A549 (cell line): Measurements from ENCODE around the gene TBC1D8. TPM values are rescaled to one million over a fixed set of nuclear protein-coding genes. Genes with fewer than 3 reads are reported as not detected.
A peak's percentile ranks its signal among the peaks of the same experiment; 100 is the strongest.

Source experiments
- ATAC-seq, 2 experiments: fragments of 200-7000 bp in 1 of 2; fragments of >200 bp in 1 of 2; cut with Nextera tagmentation in 1 of 2; cut with Tn5 transposase in 1 of 2; 3 replicates each; pipeline versions ENCODE4 v1.8.0 to v1.9.1; 2018 to 2020; ENCODE audit warnings: mild to moderate bottlenecking in 1 of 2, moderate library complexity in 1 of 2
- CTCF ChIA-PET: fragments of 300-600 bp; sonication (Branson Sonifier 250); formaldehyde crosslinking; extraction: SDS; loops from one replicate; lab custom pipeline; 2021; ENCODE audit warnings: antibody characterized with exemption, inconsistent platforms; lab: Yijun Ruan, JAX
- POLR2A ChIA-PET: fragments of 350-600 bp; formaldehyde crosslinking; extraction: SDS; loops from one replicate; lab custom pipeline; 2021; ENCODE audit warnings: antibody characterized with exemption, inconsistent platforms; lab: Yijun Ruan, JAX
- DNase-seq, 2 experiments: peaks; one replicate each; pipeline versions ENCODE4 v3.0.0 to v3.0.0-alpha.2; 2011 to 2016; ENCODE audit warnings: low read depth in 1 of 2, low spot score in 1 of 2
- FAIRE-seq: peaks from 2 replicates; lab custom pipeline; 2011; peaks lifted over from hg19 to GRCh38; lab: Jason Lieb, UNC
- H3K27ac ChIP-seq, 2 experiments: fragments of >200 bp; sonication (Bioruptor Twin); formaldehyde crosslinking; 3 replicates each; pipeline ENCODE4 v1.5.1; 2016 to 2017
- H3K4me1 ChIP-seq: fragments of >200 bp; sonication (Bioruptor Twin); formaldehyde crosslinking; 3 replicates; pipeline ENCODE4 v1.6.1; 2016
- H3K4me2 ChIP-seq: fragments of >200 bp; sonication (Bioruptor Twin); formaldehyde crosslinking; 3 replicates; pipeline ENCODE4 v1.6.1; 2016
- H3K4me3 ChIP-seq: fragments of >200 bp; sonication (Bioruptor Twin); formaldehyde crosslinking; 3 replicates; pipeline ENCODE4 v1.5.1; 2016
- H3K9me3 ChIP-seq: fragments of >200 bp; sonication (Bioruptor Twin); formaldehyde crosslinking; 3 replicates; pipeline ENCODE4 v1.6.1; 2016
- BHLHE40 ChIP-seq: IDR thresholded peaks from 2 replicates; pipeline ENCODE4 v1.6.1; 2012; ENCODE audit warnings: low read depth, low read length, inconsistent platforms
- CBX2 ChIP-seq: fragments of 200-600 bp; sonication (generic); IDR thresholded peaks from 2 replicates; pipeline ENCODE4 v1.6.1; 2016; ENCODE audit warnings: low read depth, mild to moderate bottlenecking, borderline replicate concordance
- CHD2 ChIP-seq: fragments of 150-350 bp; IDR thresholded peaks from 2 replicates; pipeline ENCODE4 v1.6.1; 2014; ENCODE audit warnings: low read length; ENCODE audit not compliant: partially characterized antibody
- JUN ChIP-seq, 2 experiments: fragments of >200 bp; sonication (Bioruptor Twin); formaldehyde crosslinking; IDR thresholded peaks; 2 replicates in 1 of 2; 3 replicates in 1 of 2; pipeline ENCODE4 v1.6.1; 2016 to 2017
- POLR2AphosphoS2 ChIP-seq: conservative IDR thresholded peaks from 2 replicates; pipeline ENCODE4 v1.6.1; 2012; ENCODE audit warnings: low read length, improper control_type of control experiment, inconsistent platforms
- WGBS: methylation state at CpG from one replicate; pipeline ENCODE4 v1.1.6; 2017; ENCODE audit errors: missing lambda C conversion rate; 5-methylcytosine and 5-hydroxymethylcytosine counted together
- polyA plus RNA-seq, 4 experiments: library from polyadenylated mRNA; depleted of rRNA in 3 of 4; stranded (reverse); fragments of >200 nt; fragmentation: RNase III in 1 of 4; extraction: RNeasy Plus Mini Kit Qiagen cat#74134 plus additional on column Dnase treatment in 1 of 4; gene quantifications; 2 replicates in 3 of 4; 3 replicates in 1 of 4; pipeline ENCODE4 v1.2.3, GENCODE V29; 2011 to 2017
- small RNA-seq, 6 experiments: library from RNA; depleted of rRNA; stranded (forward); fragments of <200 nt; gene quantifications; one replicate each; pipeline ENCODE3, GENCODE V24; 2012

TBC1D8 gene
- polyA plus RNA-seq, 2 of the 4 experiments (the other 2 are of a cell fraction), result 35.3 to 107 TPM

DNA sequence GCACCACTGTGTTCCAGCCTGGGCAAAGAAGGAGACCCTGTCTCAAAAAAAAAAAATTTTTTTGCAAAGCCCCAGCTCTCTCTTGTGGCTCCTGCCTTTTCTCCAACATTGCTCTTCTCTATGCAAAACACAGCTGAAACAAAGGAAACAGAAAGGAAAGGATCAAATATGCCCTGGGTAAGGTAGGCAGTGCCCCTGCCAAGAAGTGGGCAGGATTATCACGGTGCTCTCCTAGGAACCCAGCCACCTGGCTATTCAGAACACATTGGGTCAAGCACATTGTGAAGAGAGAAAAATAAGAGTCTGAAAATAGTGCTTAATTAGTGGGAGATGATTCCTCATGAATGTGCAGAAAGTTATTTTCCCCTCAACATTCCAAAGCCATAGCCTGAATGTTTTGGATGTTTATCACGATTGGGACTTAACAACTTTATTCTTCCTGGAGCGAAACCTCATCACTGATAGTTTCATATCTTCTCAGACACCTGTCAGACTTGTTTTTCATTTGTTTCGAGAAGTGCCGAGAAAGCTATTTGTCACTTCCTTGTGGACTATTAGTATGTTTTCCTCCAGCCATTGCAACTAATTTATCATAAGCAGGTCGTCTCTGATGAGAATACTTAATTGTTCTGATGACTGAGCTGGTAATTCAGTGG, 191.8 kb downstream of the TBC1D8 start (continued):
- no peak for TF ChIP-seq CBX2
- TF ChIP-seq, all 56 proteins: peak for 0

DNA sequence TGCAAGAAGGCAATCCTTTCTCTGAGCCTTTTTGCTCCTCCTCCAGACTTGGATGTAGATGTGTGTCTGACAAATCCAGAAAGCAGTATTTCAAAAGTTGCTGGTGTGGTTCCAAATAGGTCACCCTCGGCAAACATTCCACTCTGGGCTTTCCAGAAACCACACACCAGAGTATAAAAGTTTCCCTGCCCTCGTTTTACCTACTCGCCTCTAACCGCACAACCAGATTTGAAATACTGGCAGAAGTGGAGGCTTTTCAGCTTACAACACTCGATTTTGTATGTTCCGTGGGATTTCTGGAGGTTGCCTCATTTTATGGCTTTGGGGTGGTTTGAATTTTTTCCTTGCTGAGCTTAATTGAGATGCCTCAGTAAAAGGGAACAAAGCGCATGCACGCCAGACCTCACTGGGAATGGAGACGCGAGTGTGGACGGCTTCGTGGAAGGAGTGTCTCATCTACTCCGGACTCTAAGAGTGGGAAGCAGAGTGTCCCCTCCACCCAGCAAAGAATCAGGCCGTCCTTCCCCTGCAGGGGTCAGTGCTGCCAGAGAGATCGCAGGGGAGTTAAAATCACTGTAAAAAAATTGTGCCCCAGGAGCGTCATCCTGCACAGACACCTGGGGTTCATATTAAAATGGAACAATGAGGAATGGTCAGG, 193.1 kb downstream of the TBC1D8 start:
- no peak for DNase-seq
- H3K27ac ChIP-seq, result no peak overlapping the region
- H3K4me1 ChIP-seq, result peaks cover 9% of the 10 kb centered on the region
- 83% methylated on average over 16 of the region's 16 CpGs for WGBS
- TF ChIP-seq JUN (IDR thresholded peaks at IDR 0.05) (no peak), CHD2 (no peak), BHLHE40 (no peak), POLR2AphosphoS2 (no peak)
- no peak for ATAC-seq
- FAIRE-seq, result no peak
- no peaks in the 10 kb centered on the region for H3K9me3 ChIP-seq
- no peak overlapping the region for H3K4me3 ChIP-seq
- POLR2A ChIA-PET, result no interaction called here
- H3K4me2 ChIP-seq, result peak overlapping the region; percentile 6; the same call in 1 of the 3 replicates
- CTCF ChIA-PET, result interaction anchor here (0.7 to 1.5 kb wide), 2 partner anchors 55 to 182 kb away, joined by 3 read pairs; no protein-coding TSS in a partner anchor

Small RNA genes lying within 50 kb of the gene (small RNA-seq; reads per million reads assigned to genes)
- 0 reads per million in 6 experiments for gene BBIP1P1

Other genes with a start within 250 kb of the TBC1D8 start
- 2,064 and 3,103 TPM in 2 replicates for gene RPL31, start 149.1 kb downstream of the TBC1D8 start, polyA plus RNA-seq (2011; rRNA removed)
- 1,803 to 1,931 TPM (median 1,812 TPM) in 3 replicates for gene RPL31, start 149.1 kb downstream of the TBC1D8 start, polyA plus RNA-seq (2017; fragmentation: RNase III; extraction: RNeasy Plus Mini Kit Qiagen cat#74134 plus additional on column Dnase treatment)
- gene CNOT11, start 101.5 kb upstream of the TBC1D8 start, polyA plus RNA-seq (2011; rRNA removed), result 76.7 and 99.1 TPM in 2 replicates
- 35.4 to 35.8 TPM (median 35.5 TPM) in 3 replicates for gene CNOT11, start 101.5 kb upstream of the TBC1D8 start, polyA plus RNA-seq (2017; fragmentation: RNase III; extraction: RNeasy Plus Mini Kit Qiagen cat#74134 plus additional on column Dnase treatment)
- 28.2 and 34.8 TPM in 2 replicates for gene RNF149, start 157.3 kb upstream of the TBC1D8 start, polyA plus RNA-seq (2011; rRNA removed)
- 27.0 to 29.2 TPM (median 28.8 TPM) in 3 replicates for gene RNF149, start 157.3 kb upstream of the TBC1D8 start, polyA plus RNA-seq (2017; fragmentation: RNase III; extraction: RNeasy Plus Mini Kit Qiagen cat#74134 plus additional on column Dnase treatment)
- gene CREG2, start 236.1 kb upstream of the TBC1D8 start, polyA plus RNA-seq (2011; rRNA removed), result 1.5 and 2.4 TPM in 2 replicates
- 1.3 to 1.6 TPM (median 1.6 TPM) in 3 replicates for gene CREG2, start 236.1 kb upstream of the TBC1D8 start, polyA plus RNA-seq (2017; fragmentation: RNase III; extraction: RNeasy Plus Mini Kit Qiagen cat#74134 plus additional on column Dnase treatment)